ENCODE measurements around the gene SCAF4.

GRCh38 chr21:31693222-31693621 lies 38.7 kb downstream of the SCAF4 start:
- TF ChIP-seq, protein P1, sequence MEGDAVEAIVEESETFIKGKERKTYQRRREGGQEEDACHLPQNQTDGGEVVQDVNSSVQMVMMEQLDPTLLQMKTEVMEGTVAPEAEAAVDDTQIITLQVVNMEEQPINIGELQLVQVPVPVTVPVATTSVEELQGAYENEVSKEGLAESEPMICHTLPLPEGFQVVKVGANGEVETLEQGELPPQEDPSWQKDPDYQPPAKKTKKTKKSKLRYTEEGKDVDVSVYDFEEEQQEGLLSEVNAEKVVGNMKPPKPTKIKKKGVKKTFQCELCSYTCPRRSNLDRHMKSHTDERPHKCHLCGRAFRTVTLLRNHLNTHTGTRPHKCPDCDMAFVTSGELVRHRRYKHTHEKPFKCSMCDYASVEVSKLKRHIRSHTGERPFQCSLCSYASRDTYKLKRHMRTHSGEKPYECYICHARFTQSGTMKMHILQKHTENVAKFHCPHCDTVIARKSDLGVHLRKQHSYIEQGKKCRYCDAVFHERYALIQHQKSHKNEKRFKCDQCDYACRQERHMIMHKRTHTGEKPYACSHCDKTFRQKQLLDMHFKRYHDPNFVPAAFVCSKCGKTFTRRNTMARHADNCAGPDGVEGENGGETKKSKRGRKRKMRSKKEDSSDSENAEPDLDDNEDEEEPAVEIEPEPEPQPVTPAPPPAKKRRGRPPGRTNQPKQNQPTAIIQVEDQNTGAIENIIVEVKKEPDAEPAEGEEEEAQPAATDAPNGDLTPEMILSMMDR (IDR thresholded peaks at IDR 0.05), result no peak
- TF ChIP-seq POLR2A (IDR thresholded peaks at IDR 0.05) (no peak), POLR2AphosphoS5 (IDR thresholded peaks at IDR 0.05) (no peak)

Measured in transverse colon (tissue), 4 donors.